ENCODE measurements around the gene ADAMTS2.

ADAMTS2 gene

GRCh38 chr5:179154991-179155955, 190.0 kb downstream of the ADAMTS2 start:
- DNase-seq (ENCODE audit: low read depth) = no peak

DNA sequence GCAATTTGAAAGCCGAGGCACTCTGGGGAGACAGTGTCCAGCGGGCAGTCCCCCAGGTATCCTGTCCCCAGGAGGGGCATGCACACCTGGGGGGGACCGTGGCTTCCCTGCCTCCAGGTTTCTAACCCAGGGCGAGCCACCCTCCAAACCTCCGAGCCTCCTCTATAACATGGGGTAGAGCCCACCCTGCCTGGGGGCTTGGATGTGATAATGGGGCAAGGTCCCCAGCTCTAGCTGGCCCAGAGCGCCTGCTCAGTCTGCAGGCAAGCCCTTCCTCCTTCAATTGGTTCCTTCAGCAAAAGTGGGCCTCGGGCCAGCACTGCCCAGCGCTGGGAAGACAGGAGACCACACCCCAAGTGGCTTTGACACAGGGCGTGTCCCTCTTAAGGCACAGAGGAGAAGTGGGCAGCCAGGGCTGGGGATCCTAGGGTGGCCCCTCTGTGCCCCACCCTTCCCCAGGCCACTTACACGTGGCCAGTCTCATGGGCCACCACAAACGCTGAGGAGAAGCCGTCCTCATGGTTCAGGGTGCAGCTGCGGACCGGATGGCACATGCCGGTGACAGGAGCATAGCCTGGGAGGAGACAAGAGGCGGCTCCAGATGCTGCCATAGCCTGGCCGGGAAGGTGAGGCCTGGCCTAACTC, 190.8 kb downstream of the ADAMTS2 start:
- no peak for DNase-seq (ENCODE audit: low read depth)

- no peak for DNase-seq (ENCODE audit: low read depth)
Observed at GRCh38 chr5:179153921-179154345, 191.3 kb downstream of the ADAMTS2 start.

DNA sequence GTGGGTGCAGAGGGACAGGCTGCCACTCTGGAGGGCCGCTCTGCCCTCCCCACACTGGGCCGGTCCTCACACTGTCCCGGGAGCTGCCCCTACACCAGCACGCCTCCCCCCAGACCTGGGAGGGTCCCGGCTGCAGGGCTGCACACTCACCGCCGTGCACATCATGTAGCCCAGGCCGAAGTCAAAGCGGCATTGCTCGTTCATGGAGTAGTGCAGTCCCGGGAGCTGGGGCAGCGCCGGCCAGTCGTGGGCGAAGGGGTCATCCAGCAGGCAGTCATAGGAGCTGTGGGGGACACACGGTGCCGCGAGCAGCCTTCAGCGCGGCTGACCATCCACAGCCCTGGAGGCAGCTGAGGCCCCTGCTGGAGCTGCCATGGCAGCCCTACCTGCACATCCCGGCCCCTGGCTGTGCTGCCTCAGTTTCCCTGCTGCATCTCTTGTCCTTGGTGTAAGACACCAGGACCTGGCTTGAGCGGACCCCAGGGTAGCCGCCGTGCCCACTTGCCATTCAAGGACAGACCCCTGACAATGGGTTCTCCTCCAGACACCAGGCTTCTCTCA, 191.8 kb downstream of the ADAMTS2 start:
- no peak for DNase-seq (ENCODE audit: low read depth)

GRCh38 chr5:179152941-179153340, 192.3 kb downstream of the ADAMTS2 start:
- no peak for DNase-seq (ENCODE audit: low read depth)

DNA sequence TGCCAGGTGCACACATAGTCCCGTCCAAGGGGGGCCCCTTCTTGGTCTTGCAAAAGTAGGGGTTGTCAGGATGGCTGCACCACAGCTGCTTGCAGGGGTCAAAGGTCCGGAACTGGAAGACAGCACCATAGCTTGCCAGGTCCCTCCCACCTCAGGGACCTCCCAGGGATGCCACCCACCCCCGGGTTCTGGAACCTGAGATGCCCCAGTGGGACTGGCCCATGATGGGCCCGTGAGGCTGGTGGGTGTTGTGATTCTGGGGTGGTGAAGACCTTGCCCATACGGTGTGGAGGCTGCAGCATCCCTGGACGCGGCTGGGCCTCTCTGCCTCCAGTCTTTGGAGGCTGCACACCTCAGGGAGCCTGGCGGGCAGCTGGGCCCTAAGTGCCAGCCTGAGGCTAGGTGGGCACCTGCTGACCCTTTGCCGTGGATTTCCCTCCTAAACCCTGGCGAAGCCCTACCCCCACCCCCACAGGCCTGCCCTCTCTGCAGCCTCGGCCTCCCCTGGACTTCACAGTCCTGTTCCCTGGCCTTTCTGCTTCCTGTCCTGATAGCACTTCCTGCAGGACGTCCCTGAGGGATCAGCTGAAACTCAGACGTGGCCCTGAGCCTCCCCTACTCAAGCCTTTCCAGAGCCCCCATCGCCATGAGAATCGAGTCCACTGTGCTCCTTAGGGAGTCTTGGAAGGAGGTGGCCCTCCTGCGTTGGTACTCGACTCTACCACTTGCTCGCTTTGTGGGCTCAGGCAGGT, 192.9 kb downstream of the ADAMTS2 start:
- no peak for DNase-seq (ENCODE audit: low read depth)

- DNase-seq (ENCODE audit: low read depth) = no peak
Observed at GRCh38 chr5:179151286-179152118, 193.8 kb downstream of the ADAMTS2 start.

GRCh38 chr5:179150011-179150410, 195.2 kb downstream of the ADAMTS2 start:
- no peak for DNase-seq (ENCODE audit: low read depth)

DNA sequence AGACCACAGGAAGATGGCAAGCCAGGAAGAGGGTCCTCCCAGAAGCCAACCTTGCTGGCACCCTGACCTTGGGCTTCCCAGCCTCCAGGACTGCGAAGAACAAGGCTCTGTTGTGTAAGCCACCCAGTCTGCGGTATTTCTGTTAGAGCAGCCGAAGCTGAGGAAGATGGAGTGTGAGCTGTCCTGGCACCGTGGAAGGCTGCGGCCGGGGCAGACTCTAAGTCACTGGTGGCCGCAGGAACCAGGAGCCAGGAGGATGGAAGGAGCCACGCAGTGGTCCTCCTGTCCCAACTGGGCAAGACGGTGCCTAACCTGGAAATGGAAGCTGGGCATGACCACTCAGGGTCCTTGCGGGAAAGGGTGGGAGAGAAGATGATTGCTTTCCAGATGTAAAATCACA, 196.0 kb downstream of the ADAMTS2 start:
- DNase-seq (ENCODE audit: low read depth) = no peak

DNA sequence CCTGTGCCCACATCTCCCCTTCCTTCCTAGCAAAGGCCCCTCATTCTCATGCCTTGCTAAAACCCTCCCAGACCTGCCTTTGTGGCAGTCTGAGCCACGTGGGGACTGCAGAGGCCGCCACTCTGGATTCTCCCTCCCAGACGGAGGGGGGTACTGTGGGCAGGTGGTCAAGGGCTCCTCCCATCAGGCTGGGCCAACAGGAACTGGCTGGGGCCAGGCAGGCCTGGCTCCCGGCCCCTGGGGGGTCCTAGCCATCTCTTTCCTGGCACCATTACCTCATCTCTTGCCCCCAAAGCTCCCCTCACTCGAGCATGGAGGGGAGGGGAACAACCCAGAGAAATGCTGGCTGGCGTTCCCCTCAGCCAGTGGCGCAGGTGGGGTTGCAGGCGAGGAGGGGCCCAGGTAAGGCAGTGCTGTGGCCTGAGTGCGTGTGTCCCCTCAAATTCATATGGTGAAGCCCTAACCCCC, 196.5 kb downstream of the ADAMTS2 start:
- DNase-seq (ENCODE audit: low read depth) = no peak

- no peak for DNase-seq (ENCODE audit: low read depth)
Observed at GRCh38 chr5:179147991-179148702, 197.1 kb downstream of the ADAMTS2 start.

DNA sequence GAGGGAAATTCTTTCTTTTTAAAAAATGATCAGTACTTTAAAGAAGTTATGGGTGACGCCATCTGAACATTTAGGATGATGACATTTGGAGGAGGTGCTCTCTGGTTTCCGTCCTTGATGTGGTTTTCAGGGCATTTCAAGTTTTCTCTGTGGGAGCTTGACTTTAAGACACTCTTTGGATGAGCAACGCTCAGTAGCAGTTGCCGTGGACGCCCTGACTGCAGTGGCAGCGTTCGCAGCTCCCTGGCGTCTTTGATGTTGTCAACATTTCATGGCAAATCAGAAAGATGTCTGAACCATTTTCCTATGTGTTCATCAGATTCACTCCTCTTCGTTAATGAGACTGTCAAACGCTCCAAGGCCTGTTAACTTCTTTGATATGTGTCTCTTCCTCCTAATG, 199.0 kb downstream of the ADAMTS2 start:
- no peak for DNase-seq (ENCODE audit: low read depth)

DNA sequence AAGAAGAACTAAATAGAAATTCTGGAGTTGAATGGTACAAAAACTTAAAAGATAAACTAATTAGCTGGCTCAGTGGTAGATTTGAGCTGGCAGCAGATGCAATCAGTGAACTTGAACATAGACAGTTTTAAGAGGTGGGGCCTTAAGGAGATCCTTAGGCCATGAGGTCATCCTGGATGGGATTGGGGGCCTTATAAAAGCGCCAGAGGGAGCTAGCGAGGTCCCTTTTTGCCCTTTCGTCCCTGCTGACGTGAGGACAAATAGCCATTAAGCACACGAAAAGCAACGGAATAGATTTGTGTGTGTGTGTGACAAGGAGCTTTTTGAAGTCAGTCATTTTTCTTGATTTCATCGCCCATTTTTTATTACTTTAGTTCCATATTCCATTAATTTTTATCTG, 201.8 kb downstream of the ADAMTS2 start:
- no peak for DNase-seq (ENCODE audit: low read depth)

DNA sequence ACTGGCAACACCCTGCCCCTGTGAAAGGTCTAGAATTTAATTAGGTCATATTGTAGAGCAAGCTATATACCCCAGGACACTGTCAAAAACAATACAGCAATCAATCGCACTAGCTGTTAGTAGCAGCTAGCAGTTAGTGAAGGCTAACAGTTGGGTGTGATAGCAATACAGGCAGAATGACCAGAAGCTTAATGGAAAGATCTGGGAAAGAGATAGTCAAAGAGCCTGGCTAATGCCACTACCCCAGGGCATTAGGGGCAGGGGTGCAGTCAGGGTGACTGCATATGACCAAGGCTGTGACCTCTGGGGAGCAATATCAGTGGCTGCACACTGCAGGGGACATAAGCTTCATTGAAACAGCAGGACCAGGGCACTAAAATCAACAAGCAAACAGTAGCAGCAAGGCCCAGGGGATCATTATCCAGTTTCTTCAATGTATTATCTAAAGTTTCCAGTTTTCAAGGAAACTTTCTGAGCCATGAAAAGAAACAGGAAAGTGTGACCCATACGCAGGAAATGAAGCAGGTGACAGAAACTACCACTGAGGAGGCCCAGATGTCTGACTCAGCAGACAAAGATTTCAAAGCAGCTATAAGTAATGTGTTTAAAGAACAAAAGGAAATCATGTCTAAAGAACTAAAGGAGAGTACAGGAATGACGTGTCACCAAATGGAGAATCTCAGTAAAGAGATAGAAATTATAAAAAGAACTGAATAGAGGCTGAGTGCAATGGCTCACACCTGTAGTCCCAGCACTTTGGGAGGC, 202.6 kb downstream of the ADAMTS2 start:
- no peak for DNase-seq (ENCODE audit: low read depth)

DNA sequence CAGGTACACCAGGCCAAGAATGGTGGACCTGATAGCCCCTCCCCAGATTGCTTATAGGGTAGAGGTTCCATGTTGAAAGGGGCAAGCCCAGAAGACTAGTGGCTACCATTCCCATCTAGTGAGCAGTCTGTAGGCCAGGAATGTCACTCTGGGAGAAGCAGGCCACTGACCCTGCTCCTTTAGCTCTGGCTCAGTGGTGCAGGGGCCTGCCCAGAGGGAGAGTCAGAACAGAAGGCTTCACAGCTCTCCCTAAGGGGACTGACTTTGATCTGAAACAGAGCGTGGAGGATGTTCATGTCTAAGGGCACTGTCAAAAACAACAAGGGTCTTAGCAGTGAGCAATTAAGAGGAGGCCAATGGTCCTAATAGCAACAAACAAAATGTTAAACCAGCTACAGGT, 203.4 kb downstream of the ADAMTS2 start:
- no peak for DNase-seq (ENCODE audit: low read depth)

- no peak for DNase-seq (ENCODE audit: low read depth)
Observed at GRCh38 chr5:179140293-179140692, 205.0 kb downstream of the ADAMTS2 start.

DNA sequence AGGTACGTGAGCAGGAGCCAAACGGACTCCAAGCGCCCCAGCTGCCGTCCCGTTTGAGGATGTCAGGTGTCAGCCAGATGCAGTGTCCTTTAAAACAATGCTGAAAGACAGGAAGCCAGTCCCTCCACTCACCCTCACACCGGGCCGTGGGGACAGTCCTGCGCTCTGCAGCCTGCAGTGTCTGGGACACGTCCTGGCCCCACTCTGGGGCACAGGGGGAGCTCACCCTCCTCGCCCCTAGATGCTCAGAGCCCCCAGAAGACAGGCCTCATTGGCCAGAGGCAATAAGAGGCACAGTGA, 205.4 kb downstream of the ADAMTS2 start:
- no peak for DNase-seq (ENCODE audit: low read depth)

DNA sequence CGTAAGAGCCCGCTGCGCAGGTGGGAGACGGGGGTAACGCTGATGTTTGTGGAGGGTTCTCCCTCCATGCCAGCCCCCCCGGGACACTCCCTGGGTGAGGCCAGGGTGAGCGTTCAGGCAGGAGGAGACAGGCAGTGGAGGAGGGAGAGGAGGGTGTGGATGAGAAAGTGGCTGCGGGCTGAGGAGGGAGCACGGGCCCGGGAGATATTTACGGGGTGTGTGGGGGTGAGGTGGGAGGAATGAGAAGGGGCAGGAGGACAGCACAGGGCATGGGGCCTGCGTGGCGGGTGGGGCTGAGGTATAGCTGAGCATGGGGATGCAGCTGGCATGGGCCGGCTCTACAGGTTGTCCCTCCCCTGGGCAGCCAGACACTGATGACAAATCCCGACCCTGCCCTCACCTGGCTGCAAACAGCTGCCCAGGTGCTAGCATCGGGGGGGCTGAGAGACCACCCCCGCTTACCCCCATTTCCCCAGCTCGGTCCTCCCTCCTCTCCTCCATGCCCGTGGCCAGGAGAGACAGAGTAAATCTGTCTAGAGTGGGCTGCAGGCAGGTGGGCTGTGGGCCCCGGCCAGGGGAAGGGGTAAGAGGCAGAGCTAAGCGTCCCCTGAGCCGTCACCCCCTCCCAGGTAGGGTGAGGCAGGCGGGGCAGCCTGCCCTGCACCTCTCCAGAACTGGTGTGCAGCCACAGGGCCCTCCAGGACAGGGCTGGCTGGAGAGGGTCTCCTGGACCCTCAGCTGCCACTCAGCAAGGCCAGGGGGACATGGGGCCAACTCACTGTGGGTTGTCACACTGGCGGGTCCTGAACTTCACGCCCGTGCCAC, 205.9 kb downstream of the ADAMTS2 start:
- no peak for DNase-seq (ENCODE audit: low read depth)

- DNase-seq (ENCODE audit: low read depth) = no peak
Observed at GRCh38 chr5:179138568-179138925, 206.7 kb downstream of the ADAMTS2 start.

Measured in stimulated activated CD8-positive, alpha-beta memory T cell treated with anti-CD3 and anti-CD28 coated beads, Interleukin-15, amount 100 ng/mL, for 24 hours (primary cell).